GM21529 (cell line): ENCODE data around the gene PSMD5.

Source experiments
- ATAC-seq: cut with Tn5 transposase; IDR thresholded peaks from one replicate; pipeline ENCODE4 v1.9.1; 2021; ENCODE audit not compliant: unreplicated experiment

Gene PSMD5

DNA sequence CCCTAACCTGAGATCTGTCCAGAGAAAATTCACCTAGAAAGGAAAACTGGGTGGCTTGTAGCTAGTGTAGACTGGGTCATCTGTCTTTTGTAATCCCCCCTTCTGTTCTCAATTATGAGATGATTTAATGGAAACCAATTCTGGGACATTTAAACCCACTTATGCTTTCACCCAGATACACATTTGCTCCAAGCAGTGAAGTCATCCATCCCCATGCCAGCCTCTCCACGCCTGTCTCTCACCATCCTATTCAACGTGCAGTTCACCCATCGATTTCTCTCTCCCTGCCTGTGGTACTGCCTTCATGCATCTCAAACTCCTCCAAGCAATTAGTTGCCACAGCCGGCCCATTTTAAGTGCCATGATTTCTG, 32.5 kb upstream of the PSMD5 start:
- no peak for ATAC-seq

DNA sequence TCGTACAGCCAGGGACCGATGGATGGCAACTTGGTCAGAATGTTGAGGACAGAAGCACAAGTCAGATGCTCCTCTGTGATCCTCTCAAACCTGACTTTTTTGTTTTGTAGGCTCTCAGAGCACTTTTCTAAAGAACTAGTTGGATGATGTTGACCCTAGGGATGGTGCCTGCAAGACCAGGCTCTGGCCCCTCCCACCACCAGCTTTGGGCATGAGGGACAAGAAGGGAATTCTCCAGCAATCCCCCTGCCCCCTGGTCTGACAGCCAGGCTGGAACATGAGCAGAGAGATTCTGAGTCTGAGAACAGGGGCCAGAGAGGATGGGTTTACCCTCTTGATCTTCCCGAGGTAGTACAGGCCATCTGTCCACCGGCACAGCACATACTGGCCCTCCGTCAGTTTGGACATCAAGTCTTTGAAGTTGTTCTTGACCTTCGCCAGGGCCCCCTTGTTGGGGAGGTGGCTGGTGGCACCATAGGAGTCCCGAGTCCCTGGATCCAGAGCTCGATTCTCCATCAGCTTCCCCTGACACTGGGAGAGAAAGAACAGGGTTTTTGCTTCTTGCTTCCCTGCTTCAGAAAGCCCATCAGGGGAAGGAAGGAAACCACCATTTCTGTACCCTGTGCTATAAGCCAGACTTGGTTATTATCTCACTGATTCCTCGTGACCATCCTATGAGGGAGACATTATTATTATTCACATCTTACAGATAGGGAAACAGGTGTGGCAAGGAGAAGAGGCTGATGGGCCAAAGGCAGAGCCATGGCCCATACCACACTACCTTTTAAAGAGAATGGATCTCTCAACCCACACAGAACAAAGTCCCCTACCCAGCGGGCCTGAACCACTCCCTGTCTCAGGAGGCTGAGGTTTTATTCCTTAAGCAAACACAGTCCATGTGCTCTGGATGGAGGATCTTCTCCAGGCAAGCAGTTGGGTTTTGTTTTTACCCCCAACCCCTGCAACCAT, 31.8 kb upstream of the PSMD5 start:
- no peak for ATAC-seq

DNA sequence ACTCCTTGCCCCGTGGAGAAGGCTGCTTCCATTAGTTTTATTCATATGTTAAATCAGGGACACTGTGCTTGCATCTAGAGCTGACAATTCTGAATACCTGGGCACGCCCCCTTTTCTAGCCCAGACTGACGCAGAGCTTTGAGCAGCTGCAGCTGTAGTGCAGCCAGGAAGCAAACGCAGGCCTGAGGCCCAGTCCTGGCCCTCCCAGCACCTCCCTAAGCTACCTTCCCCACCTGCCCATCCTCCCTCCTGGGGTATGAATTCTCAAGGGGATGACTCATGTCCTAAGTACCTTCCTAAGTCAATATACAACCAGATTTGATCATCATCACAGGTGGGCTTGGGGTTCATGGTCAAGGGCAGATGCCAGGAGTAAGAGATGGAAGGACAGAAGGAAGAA, 30.8 kb upstream of the PSMD5 start:
- no peak for ATAC-seq

DNA sequence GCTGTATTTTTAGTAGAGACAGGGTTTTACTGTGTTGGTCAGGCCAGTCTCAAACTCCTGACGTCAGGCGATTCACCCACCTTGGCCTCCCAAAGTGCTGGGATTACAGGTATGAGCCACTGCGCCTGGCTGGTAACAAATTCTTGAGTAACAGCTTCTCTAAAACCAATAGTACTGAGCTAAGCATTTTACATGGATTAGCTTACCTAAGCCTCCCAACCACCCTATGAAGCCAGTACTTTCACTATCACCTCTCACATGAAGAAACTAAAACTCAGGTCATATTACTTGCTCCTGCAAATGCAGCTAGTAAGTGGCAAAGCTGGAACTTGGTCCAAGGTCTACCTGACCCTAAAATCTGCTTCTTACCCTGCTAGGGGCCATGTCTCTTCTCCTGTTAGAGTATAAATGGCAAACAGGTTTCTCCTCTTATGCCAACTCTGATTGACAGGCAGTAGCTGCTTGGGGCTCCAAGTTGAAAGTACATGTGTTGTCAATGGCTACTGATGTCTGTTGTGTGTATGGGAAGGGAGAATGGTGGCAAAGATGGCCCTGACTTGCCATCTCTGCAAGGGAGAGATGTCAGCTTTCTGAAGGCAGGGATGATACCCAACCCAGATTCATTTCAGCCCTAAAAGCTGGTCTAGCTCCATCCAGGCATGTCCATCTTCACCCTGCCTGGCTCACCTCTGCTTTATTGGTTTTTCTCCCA, 30.2 kb upstream of the PSMD5 start:
- ATAC-seq, result no peak

DNA sequence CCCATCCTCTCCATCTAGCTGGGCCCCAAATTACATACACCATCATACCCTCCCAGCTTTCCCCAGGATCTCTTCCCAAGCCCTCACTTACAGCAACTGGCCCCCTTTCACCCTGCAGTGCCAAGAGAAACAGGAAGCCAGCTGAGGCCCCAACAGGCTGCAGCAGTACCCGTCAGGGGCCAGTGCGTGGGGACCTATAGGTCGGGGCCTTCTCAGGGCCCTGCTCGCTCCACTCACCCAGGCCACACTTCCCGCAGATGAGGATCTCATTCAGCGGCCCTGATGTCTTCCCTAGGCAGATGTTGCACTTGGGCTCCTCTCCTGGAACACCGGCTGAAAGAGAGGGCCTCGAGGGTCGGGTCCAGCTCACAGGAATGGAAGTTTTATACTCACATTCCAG, 27.5 kb upstream of the PSMD5 start:
- ATAC-seq, result no peak

DNA sequence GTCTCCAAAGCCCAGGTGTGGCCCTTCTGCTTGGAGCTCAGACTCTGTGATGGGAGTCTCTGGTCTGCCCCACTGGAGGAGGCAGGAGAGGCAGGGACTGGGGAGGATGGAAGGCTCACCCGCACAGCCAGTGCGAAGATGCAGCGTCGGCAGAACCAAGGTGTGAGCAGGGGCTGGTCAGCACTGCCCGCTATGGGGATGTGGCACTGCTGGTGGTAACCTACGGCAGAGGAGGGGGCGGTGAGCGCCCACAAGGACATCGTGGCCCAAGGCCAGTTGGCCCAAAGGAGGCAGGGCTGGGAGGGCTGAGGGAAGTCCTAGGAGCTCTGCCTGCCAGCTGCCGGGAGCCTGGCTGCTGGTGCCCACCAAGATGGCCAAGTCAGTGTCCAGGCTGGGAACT, 27.0 kb upstream of the PSMD5 start:
- ATAC-seq, result no peak

DNA sequence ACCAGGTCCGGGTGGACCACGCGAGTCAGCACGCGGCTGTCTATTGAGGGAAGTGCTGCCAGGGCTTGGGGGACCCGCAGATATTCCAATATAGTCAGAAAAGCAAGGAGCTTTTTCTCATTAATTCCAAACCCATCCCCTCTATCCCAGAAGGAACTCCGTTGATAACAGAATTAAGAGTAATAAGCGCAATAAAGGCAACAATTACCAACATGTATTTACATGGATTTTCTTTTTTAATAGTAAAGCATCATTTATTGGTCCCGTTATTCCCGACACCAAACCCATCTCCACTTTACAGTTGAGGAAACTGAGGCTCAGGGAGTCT, 26.6 kb upstream of the PSMD5 start:
- no peak for ATAC-seq

DNA sequence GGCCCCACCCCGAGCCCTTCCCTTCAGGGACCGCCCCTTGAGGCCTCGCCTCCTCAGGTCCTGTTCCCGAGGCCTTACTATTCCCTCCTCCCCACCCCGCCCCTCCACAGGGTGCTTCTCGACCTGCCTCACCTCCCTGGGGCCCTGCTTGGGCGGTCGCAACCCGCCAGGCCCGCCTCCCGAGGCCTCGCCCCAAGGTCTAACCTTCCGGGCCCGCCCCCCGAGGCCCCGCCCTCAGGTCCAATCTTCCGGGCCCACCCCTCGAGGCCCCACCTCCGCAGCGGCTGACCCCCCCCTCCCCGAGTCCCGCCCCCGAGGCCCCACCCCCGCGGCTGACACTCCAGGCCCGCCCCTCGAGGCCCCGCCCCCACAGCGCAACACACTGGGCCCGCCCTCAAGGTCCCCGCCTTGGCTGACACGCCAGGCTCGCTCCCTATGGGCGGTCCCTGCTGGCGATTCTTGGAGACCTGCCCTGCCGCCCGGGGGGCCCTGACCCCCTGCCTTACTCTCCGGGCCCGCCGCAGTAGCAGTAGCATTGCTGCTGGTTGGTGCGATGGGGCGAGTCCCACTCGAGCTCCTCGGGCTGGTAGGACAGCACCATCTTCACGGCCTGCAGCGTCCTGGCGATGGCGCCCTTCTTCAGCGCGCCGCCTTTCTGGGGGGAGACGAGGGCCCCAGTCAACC, 26.1 kb upstream of the PSMD5 start:
- ATAC-seq, result peak; percentile 87

DNA sequence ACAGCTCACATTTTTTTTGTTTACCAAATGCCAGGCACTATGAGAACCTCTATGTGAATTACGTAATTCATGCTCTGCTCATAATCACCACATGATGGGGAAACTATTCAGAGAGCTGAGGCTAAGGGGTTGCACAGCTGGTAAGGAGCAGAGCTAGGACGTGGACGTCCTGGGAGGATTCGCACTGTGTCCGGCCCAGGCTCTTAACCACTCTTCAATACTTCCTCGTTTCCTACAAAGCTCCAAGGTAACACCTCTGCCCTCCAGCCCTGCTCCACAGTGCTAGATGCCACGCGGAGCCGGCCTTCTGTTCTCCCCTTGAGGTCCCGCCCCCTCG, 25.6 kb upstream of the PSMD5 start:
- no peak for ATAC-seq

DNA sequence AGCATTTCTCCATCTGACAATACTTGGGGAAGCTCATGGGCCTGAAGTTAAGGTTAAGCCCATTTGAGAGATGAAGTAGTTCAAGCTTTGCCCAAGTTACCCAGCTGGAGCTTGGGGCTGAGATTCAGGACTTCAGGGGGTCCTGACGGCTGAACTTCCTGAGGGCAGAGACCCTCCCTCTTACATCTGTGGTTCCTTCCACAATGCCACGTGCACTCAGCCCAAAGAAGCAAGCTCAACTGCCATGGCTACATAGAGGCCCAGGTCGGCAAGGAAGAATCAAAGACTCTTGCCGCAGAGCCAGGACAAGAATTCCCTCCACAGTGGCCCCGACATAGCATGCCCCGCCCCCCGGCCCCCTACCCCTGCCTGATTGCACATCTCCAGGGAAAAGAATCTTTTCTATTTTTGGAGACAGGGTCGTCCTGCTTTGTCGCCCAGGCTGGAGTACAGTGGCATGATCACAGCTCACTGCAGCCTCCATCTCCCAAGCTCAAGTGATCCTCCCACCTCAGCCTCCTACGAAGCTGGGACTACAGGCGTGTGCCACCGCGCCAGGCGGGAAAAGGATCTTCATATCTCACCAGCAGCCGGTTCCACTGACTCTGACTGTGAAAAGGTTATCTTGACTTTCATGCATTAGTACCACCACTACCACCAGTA, 25.1 kb upstream of the PSMD5 start:
- ATAC-seq, result no peak

DNA sequence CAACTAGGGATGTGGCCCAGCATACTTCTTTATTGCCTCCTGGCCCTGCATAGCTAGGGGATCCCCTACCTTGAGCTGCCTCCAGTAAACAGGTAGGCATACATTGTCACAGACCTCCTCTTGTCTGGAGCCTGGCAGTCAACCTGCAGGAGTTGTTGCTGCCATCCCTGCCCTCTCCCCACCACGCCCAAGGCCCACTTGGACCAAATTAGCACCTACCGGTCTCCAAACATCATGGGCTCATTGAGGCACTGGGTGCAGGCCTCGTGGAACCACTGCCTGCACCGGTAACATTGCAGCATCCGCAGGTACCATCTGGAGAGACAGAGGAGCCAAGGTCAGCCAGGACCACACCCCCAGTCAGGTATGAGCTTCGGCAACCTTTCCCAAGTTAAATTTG, 23.9 kb upstream of the PSMD5 start:
- no peak for ATAC-seq

DNA sequence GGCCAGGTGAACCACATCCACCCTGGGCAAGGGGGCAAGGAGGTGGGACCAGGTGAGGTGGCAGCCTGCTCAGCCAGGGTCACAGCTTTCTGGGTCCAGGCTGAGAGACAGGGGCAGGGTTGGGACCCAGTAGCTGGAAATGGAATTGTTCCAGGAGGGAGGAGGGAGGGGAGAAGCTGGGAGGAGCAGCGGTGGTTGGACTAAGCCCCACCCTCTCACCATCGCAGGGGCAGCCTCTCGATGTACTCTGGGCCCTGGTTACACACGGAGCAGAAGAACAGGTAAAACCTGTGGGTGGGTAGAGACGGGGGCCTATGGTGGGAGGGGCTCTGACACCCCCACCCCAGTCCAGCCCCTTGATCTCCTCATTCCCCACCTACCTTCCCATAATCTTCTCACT, 23.1 kb upstream of the PSMD5 start:
- ATAC-seq, result no peak

DNA sequence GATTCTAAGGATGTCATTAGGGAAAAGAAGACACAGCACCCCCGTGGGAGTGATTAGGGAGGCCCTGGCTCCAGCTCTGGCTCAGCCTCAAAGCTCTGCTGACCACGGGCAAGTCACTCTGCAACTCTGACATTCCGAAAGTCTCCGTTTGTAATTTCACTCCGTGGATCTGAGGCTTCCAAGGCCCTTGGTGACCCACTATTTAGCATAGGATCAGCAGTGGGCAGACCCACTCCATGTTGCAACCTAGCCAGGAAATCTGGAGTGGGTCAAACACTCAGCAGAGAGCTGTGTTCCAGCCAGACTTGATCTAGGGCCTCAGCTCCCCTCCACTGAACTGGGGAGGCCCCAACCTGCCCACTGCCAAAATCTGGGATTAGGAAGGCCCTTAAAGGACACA, 22.5 kb upstream of the PSMD5 start:
- no peak for ATAC-seq

DNA sequence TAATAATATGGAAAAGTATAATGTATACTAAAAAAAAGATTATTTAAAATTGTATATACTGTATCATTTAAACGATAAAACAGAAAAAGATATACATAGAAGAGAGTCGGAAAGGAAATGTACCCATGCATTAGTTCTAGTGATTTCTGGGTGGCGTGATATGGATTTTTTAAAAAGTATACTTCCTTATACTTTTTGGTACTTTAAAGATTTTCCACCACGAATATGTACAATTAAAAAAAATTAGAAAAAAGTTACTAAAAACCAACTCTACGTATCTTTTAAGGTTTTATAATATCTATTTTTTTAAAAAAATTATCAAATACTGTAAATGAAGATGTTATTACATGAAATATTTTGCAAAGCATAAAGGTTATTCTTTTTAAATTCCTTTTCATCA, 22.0 kb upstream of the PSMD5 start:
- no peak for ATAC-seq

DNA sequence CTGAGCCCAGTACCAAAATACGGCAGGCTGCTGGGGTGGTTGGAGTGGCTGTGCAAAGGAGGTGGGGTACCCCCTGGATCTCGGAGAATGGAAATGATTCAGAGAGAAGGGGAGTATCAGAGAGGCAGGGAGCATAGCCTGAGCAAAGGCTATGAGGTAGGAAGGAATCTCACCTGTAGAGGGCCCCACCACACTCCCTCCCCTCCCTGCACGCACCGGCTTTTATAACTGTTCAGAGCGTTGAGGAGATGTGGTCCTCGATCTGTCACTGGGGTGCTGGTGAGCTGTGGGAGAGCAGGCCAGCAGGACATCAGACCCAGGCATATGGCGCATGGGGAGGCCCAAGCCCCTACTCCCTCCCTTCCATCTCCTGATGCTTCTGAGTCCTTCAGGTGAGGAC, 21.1 kb upstream of the PSMD5 start:
- no peak for ATAC-seq

DNA sequence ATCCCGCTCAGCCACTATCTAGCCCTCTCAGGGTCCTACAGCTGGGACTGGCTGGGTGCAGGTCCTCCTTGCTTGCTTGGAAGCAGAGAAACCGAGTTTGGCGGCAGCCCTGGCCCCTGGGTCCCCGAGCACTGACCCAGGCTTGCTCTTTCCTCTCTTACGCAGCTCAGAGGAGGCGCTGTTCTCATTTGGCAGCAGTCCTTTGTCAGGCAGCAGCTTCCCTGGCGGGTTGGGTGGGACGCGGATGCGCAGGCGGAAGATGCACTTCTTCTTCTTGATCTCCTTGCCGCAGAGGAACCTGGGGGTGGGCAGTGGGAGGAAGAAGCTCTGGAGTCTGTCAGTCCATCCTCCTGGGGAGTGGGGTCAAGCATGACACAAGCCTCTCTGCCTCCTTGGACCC, 19.7 kb upstream of the PSMD5 start:
- ATAC-seq, result no peak

DNA sequence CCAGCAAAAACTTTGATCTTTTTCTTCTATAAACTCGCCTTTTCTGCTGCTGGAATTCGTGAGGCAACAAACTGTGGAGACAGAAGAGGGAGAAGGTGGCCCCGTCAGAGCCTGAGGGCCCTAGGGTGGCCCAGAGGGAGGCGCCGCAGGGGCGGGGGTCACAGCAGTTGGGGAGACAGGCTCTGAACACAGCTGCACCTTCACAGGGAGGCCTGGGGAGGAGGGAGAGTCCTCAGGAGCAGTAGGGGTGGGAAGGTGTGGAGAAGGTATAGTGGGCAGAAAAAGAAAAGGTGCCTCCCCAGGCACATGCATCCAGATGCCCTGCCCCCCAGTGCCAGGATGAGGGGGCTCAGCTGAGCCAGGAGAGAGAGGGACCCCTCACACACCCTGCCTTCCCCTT, 19.2 kb upstream of the PSMD5 start:
- no peak for ATAC-seq

DNA sequence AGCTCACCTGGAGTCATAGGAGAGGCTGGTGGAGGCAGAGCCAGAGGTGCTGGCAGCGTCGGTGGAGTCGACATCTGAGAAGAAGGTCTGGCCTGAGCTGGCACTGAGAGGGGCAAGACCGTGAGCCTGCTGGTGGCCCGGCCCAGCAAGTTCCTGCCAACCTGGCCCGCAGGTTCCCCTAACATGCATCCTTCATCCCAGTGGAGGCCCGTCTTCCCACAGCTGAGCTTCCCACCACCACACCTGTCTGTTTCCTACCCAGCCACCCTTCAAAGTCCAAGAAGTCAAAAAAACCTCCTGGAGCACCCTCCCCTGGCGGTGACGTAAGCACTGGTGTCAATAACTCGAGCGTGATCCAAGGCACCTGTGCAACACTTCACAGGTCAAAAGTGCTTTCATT, 17.4 kb upstream of the PSMD5 start:
- ATAC-seq, result no peak

DNA sequence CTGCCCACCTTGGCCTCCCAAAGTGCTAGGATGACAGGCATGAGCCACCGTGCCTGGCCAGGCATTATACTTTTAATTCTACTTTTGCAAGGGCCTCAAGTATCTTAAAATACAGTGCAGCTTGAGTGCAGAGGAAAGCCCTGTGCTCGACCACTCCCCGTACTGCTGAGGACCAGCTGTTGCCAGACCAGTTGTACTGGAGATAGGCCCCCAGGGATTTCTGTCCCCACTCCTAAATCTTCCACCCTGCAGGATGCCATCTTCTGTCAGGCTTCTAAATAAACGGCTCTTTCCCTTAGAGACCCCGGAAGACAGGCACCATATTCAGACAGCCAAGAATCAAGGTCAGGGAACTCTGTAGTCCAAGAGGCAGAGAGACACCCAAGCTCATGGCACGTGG, 16.6 kb upstream of the PSMD5 start:
- no peak for ATAC-seq

DNA sequence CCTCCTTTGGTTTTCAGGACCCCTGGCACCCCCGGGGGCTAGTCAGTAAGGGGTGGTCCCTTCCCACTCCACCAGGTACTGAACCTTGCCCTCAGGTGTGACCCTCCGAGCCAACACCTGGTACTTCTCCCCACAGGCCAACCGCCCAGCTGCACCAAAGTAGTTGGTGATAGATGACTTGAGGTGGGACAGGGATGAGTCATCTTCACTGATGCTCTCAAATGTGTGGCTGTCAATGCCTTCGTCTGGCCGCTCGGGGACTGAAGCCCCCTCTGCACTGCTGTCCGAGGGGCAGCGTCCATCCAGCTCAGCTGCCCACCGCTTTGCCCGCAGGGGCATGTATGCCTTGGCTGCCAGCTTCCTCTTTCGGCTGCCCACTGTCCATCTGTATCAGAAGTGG, 15.2 kb upstream of the PSMD5 start:
- ATAC-seq, result no peak

DNA sequence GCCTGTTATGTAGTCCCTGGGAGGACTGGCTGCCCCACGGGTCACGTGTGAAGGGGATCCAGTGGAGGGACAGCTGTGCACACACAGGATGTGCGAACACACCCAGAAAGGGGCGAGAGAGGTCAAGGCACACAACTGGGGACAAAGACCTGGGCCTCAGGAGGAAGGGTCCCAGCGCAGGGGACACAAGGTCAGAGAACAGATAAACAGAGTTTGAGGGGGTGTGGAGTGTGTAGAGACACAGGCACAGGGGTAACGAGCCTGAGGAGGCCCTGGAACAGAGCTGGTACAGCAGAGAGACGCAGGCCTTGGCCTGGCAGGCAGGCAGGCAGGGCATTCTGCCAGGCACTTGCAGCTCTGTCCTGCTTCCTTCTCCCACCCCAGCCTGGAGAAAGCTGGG, 14.8 kb upstream of the PSMD5 start:
- ATAC-seq, result no peak

DNA sequence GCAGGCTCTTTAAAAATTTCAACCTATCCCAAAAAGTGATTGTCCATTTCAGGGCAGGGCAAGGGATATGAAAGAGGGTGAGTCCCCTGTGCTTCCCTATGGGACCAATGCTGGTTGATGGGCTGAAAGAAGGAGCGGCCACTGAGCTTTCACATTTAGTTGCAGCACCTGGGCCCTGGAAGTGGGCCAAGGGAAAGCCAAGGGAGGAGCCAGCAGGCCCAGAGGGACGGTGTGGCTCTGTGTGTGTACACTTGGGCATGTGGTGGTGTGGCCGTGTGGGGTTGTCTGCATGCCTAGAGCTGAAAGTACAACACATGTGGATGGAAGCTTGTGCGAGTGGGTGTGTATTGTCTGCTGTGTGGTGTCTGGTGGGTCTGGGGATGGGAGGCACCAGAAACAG, 14.0 kb upstream of the PSMD5 start:
- ATAC-seq, result no peak
